Activated naive CD4-positive, alpha-beta T cell (primary cell): ENCODE measurements around the gene UNC45B.
"Not testable (repeated sequence)": the region's sequence is repeated elsewhere in the genome, so short reads cannot be mapped to it uniquely, and the experiment has no call there.

Experiments used
- DNase-seq, 4 experiments: peaks; one replicate each; lab custom pipeline; 2025; lab: John Stamatoyannopoulos, UW

The UNC45B gene, protein sequence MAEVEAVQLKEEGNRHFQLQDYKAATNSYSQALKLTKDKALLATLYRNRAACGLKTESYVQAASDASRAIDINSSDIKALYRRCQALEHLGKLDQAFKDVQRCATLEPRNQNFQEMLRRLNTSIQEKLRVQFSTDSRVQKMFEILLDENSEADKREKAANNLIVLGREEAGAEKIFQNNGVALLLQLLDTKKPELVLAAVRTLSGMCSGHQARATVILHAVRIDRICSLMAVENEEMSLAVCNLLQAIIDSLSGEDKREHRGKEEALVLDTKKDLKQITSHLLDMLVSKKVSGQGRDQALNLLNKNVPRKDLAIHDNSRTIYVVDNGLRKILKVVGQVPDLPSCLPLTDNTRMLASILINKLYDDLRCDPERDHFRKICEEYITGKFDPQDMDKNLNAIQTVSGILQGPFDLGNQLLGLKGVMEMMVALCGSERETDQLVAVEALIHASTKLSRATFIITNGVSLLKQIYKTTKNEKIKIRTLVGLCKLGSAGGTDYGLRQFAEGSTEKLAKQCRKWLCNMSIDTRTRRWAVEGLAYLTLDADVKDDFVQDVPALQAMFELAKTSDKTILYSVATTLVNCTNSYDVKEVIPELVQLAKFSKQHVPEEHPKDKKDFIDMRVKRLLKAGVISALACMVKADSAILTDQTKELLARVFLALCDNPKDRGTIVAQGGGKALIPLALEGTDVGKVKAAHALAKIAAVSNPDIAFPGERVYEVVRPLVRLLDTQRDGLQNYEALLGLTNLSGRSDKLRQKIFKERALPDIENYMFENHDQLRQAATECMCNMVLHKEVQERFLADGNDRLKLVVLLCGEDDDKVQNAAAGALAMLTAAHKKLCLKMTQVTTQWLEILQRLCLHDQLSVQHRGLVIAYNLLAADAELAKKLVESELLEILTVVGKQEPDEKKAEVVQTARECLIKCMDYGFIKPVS

DNA sequence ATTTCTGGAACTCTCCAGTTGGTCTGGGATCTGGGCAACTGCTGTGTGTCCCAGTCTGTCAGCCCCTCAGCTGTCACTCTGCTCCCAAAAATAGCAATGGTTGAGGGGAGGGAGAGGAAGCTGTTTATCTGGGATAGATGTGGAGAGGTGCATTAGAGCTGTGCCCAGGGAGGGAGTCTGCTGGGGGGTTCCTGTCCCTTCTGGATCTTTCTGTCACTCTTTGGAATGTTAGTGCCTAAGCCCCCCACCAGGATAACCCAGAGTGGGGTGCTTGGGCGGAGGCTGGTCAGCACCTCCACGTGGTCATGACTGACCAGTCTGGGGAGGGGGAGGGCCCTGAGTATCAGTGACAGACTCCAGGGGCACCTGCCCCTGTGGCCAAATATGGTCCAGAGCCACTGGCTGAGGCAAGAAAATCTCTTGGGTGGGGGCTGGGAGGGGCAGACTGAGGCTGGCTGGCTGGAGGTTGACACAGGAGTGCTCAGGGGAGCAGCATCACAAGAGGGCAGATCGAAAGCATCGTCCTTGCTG lies at the start of gene UNC45B:
Gene UNC45B (plus strand): TSS at position 443 of the 531 bp plus-strand sequence. CDS start 447 bp downstream, outside the sequence.
- no peak for DNase-seq

DNA sequence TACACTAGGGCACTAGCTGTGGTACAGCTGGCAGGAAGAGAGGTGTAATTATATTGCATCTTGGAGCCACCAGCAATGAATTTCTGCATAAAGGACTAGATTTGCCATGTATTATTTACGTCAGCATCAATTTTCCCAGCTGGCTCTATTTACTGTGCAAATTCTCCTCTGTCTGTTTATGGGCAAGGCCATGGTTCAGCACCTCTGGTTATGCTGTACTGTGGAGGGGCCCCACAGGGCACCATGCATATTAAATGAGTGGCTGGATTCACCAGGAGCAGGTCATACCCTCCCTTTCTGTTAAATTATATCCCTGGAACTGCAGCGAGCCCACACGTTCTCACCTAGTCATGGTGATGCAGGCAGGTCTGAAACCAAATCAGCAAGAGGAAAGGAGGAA lies 47.7 kb upstream of the UNC45B start:
- no peak for DNase-seq

DNA sequence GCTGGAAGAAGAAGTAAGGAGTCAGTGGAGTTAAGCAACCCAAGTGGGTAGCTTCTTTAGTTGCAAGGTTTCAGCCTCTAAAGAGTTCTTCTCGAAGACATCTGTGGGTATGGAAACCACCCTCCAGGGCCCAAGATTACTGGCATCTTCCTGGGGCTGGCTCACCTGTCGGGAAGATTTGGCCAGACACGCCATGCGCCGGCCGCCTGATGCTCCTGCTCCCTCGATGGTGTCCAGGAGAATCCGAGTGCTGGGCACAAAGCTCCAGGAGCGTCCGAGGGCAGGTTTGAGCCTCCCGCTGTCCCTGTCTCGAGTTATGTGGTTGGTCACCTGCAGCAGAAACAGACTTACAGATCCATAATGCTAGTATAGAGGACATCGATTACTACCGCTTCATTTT lies 46.6 kb upstream of the UNC45B start:
- DNase-seq: no peak

DNA sequence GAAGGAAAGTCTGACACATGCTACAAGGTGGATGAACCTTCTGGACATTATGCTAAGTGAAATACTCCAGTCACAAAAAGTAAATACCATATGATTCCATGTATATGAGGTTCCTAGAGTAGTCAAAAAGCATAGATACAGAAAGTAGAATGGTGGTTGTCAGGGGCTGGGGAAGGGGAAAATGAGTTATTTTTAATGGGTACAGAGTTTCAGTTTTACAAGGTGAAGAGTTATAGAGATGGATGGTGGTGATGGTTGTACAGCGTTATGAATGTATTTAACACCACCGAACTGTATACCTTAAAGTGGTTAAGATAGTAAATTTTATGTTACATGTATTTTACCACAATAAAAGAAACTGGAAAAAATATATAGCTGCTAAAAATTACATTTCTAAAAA lies 45.9 kb upstream of the UNC45B start:
- DNase-seq: no peak

DNA sequence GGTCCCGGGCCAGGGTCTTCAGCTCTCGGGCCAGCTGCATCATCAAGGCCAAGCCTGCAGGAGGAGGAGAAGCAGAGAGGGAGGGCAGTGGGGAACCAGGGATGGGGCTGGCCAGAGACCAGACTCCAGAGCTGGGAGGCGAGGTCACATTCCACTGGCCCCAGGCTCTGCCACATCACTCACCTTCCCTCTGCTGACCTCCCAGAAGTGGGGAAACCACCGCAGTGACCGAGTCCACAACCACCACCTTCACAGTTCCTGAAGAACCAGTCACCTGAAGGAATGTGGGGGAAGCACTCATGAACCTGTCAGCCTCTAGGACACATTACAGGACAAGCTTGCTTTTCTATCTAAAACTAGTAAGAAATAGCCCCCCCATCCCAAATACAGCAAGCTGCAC lies 44.3 kb upstream of the UNC45B start:
- no peak for DNase-seq

DNA sequence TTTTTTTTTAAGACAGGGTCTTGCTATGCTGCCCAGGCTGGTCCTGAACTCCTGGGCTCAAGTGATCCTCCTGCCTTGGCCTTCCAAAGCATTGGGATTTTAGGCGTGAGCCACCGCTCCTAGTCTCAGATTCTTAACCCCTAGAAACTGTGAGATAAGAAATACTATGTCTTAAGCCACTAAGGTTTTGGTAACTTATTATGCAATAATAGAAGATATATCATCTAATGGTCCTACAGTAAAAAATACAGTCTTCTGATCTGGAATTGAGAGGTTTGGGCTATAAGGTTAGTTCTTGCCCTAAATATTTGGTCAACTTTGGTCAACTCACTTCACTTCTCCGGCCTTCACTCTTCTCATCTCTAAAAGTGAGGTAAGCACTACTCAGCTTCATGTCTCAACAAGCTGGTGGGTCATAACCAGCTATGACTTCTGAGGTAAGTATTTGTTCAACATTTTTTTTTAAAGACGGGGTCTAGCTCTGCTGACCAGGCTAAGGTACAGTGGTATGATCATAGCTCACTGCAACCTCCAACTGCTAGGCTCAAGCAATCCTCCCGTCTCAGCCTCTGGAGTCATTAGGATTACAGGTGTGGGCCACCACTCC lies 42.7 kb upstream of the UNC45B start:
- DNase-seq: no peak

DNA sequence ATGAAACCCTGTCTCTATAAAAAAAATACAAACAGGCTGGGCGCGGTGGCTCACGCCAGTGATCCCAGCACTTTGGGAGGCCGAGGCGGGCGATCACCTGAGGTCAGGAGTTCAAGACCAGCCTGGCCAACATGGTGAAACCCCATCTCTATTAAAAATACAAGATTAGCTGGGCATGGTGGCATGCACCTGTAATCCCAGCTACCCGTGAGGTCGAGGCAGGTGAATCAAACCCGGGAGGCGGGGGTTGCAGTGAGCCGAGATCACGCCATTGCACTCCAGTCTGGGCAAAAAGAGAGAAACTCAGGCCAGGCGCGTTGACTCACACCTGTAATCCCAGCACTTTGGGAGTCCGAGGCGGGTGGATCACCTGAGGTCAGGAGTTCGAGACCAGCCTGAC lies 36.8 kb upstream of the UNC45B start:
- not testable (repeated sequence) for DNase-seq

DNA sequence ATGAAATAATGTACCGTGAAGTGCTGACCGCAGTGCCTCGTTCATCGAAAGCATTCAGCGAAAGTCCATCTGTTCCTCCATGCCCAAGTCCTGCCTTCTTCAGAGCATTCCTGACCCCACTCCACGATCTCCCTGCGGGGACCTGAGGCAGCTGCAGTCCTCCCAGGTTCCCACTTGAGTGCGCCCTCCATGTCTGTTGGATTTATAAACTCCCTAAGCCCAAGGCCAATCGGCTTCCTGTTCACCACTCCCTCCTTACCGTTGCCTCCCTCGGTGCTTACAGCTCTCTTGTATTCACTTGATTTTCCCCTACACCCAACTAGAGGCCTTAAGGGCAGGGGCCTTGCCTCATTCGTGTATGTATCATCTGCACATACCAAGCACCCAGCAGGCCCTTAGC lies 30.8 kb upstream of the UNC45B start:
- DNase-seq: no peak

DNA sequence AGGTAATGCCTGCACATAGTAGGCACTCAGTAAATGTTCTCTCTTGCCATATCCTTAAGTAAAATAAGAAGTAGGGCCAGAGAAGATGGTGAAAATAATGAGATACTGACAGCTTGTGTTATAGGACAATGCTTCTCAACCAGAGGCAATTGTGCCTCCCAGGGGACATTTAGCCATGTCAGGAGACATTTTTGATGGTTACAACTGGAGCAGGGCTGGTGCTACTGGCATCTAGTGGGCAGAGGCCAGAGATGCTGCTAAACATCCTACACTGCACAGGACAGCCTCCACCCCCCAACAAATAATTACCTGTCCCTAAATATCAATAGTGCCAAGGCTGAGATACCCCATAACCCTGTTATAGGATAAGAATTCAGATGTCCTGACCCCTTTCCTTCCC lies 29.6 kb upstream of the UNC45B start:
- DNase-seq: no peak

DNA sequence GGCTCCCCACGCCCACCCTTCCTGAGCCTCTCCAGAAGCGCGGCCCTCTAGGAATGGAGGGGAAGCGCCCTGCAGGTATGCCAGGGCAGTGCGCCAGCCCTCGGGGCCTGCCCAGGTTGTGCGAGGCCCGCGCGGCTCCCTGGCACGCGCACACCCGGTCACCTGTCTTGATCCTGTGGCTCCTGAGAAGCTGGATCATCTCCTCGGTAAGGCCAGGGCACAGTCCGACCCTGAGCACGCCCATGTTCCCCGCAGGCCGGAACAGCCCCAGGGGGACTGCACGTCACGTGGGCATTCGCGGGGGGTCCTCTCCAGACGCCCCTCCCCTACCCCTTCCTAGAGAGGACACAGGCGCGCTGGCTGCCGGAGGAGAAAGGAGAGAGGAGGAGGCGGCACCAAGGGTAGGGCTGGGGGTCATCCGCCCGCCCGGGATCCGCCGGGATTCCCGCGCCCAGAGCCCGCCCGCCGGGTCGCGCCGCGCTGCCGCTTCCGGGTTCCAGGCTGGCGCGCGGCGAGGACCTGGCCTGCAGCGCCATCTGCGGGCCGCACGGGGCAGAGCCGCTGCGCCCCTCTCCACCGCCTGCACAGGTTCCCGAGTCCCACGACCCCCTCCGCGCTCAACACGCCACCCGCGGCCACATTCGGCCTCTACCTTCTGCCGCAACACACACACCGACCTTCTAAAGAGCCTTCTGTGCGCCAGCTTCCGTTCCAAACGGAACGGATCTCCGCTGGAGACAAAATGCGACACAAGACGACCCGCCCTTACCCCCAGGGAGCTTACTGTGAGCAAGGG lies 28.0 kb upstream of the UNC45B start, which contains the start of gene RAD51D:
Gene RAD51D (minus strand): TSS at position 491 of the 796 bp plus-strand sequence. CDS start 247 bp downstream, at position 244.
- DNase-seq: peak; percentile 44 to 78 (median 58)

DNA sequence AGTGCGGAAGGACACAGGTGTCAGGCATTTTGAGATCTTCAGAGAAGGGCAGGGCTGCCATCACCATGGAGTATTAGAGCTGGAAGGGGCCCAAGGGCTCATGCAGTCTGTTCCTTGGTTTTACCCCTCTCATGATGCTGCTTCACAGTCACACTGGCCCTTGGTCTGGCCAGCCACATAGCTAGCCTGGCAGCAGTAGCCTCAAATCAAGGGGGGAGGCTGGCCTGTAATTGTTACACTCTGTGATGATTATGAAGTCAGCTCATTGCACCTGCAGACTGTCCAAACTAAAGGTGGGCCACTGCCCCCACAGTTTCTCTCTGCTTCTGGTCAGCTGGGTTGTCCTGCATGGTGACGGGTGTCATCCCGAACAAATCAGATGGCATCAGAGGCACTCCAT lies 26.3 kb upstream of the UNC45B start, which contains the start of gene FNDC8:
Gene FNDC8 (plus strand): TSS at position 301 of the 400 bp plus-strand sequence. CDS start 79 bp downstream, at position 380.
- DNase-seq: no peak

DNA sequence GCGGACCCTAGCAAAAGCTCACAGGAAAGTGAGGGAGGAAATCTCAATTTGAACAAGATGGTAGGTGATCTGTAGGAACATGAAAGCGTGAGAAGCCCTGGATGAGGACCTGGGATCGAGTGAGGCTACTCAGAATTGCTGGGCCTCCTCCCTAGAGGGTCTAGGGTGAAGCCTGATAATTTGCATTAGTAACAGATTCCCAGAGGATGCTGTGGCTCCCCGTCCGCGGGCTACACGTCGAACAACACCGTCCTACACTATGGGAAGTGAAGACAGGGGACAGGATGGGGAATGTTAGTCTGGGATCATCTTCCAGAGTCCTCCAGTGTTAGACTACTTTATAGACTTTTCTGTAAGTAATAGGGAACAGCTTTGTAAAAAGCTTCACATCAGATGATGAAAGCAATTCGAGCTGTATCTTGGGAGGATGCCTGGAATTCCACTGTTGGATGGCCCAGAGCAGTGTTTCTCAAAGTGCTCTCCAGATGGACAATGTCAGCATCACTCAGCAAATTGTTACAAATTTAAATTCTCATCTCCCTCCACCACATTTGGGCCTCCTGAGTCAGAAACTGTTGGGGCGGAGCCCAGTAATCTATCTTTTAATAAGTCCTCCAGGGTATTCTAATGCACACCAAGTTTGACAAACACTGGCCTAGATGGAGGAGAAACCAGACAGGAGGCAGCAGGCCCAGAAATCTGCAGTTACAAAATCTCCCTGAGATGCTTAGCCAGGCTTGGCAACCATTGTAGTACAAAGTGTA lies 19.7 kb upstream of the UNC45B start:
- DNase-seq: no peak

DNA sequence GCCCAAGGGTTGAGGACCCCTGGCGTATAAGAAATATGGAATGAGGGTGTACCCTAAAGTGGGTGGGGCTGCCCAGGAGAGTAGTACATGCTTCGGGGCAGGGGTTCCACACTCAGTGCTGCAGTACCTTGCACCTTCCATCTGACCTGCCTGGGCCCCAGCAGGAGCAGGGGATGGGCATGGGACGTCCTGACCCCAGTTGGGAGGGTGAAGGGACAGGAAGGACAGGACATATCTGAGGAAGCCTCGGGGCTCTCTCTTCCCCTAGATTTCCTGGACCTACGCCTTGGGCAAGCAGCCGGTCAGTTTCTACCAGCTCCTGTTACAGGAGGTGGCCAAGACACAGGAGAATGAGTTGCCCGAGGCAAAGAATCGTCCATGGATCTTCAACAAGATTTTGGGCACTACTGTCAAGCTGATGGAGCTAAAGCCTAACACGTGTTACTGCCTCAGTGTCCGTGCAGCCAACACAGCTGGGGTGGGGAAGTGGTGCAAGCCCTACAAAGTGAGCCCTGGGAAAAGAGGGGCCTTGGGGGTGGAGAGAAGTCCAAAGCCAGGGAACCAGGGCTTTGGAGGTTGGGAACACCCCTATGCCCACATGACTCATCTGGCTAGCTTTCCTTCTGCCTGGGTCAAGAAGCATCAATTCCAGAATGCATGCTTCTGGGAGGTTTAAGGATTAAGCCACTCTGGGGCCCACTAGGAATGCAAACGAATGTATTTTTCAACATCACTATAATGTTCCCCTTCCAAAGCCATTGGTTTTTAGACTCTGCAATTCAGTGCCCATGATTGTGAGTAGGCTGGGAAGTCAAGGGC lies 18.3 kb upstream of the UNC45B start:
- DNase-seq: no peak

DNA sequence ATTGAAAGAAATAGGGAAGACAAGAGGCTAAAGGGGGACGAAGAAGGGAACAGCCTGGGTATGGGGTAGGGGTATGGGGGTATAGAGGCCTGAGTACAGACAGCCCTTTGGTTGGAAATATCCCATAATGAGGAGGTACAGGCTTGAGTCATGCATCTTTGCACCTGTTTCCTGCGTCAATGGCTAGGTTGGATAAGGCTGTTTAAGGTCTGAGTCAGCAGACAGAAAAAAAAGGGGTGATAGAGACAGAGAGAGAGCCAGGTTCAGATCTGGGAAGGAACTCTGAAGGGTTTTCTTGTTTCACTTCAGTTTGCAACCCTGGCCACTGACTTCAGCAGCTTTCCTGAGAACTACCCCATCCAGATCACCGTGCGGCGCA lies 17.7 kb upstream of the UNC45B start:
- DNase-seq: no peak

DNA sequence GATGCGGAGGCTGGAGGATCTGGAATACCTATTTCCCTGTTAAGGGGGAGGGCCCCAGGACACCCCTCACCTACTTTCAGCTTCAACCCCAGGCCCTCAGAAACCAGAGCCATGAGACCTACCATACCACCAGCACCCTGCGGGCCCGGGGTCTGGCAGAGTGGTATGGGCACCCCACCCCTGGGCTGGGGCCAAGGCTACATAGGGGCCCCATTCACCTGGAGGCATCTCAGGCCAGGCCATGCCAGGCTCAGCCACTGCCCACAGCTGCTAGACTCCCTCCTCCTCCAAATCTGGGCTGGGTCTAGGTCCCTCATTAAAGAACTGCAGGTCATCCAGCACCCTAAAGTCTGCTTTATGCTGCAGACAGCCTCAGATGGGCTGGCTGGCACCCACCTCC lies 17.2 kb upstream of the UNC45B start:
- DNase-seq: no peak

DNA sequence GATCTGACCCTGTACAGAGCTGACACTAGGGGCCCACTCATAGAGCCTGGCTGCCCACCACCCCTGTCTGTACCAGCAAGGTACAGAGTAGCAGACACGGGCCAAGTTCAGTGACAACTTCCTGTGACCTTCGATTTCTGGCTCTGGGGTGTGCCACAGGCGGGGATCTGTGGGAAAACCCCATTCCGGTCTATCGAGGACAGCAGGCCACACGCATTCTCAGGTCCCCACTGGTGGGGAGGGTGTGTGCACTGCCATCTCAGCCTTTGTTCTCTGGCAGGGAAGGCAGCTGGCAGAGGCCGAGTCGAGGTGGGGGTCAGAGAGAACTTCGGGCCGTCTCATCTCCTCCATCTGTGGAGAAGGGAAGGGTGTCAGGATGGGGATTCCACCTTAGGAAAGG lies 15.5 kb upstream of the UNC45B start:
- no peak for DNase-seq

DNA sequence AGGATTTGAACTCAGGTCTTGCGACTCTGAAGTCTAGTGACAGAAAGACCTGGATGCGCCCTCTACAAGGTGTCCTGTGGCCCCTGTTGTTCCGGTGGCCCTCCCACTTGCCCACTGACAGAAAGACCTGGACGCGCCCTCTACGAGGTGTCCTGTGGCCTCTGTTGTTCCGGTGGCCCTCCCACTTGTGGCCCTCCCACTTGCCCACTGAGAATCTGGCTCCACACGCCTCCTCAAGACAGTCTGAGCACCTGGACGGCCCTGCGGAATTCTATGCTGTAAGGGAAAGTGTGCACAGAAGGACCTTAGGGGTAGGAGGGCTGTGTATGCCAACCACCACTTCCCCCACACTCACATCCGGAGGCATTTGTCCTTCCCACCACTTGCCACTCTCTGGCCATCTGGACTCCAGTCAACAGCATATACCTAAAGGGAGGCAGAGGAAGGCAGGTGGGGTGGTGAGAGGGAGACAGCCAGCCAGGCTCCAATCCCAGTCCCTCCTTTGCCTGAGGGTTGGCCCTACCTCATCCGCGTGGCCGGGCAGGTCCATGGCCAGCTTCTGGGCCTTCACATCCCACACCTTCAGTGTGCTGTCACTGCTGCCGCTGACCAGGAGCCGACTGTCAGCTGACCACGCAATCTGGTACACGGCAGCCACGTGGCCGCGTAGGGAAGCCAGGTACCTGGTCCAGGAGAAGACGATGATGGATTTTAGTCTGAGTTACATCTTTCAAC lies 14.6 kb upstream of the UNC45B start:
- DNase-seq: no peak

DNA sequence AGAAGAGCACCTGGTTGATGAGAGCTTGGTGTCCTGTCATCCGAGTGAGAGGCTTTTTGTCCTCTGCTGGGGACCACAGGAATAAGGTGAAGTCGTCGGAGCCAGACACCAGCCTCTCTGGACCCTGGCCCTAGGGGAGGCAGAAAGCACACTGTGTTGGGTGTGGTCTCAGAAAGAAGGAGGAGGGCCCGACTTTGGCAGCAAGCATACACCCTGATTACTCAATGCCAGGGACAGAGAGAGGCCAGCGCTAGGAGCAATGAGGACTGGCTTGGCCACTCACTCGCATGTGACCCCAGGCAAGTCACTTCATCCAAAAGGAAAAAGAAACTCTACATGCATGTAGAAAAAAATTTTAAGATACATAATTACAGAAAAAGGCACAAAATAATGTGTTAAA lies 12.3 kb upstream of the UNC45B start:
- no peak for DNase-seq

DNA sequence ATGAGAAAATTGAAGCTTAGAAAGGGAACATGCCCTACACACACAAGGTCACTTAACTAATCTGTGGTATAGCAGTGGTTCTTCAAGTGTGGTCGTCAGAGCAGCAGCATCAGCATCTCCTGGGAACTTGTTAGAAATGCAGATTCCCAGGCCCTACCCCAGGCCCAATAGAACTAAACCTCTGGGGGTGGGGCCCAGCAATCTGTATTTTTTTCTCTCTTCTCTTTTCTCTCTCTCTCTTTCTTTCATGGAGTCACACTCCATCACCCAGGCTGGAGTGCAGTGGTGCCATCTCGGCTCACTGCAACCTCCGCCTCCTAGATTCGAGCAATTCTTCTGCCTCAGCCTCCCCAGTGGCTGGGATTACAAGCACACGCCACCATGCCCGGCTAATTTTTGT lies 9.4 kb upstream of the UNC45B start:
- DNase-seq: no peak
